HL-60 (cell line): ENCODE data around the gene CAST.

Experiments used
- POLR2AphosphoS5 ChIP-seq: IDR thresholded peaks from 2 replicates; pipeline ENCODE4 v1.6.1; 2012; ENCODE audit warnings: low read depth
- REST ChIP-seq: IDR thresholded peaks from 2 replicates; pipeline ENCODE4 v1.6.1; 2012; ENCODE audit warnings: low read depth; ENCODE audit not compliant: insufficient replicate concordance
- SPI1 ChIP-seq: IDR thresholded peaks from 2 replicates; pipeline ENCODE4 v1.6.1; 2012; ENCODE audit warnings: low read depth, mild to moderate bottlenecking, borderline replicate concordance
- TF ChIP-seq, protein P1 (sequence below): IDR thresholded peaks from one replicate; pipeline ENCODE4 v1.5.1; 2011; ENCODE audit warnings: low read length, control low read depth, inconsistent platforms; ENCODE audit not compliant: insufficient read depth

DNA sequence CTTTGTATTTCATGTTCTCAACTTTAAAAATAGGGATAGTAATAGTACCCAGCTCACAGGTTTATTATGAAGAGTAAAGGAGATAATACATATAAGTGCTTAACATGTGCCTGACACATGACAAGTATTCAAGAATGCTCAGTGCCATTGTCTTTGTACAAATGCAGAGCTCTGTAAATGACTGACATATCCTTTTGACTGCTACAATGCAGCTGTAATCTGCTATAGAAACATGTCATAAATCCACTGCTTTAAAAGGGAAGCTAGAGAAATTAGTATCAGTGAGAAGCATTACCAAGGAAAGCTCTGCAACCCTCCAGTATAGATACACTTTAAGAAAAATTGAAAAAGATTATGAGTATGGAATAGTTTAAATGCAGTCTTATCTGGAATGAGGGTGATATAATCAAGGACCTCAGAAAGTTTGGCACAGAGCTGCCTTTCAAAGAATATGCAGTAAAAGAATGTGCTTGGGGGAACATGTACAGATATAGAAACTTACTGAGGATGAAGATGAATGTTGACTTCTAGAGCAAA, 127.7 kb downstream of the CAST start:
- TF ChIP-seq POLR2AphosphoS5 (no peak), REST (no peak), SPI1 (no peak)
- TF ChIP-seq, protein P1, sequence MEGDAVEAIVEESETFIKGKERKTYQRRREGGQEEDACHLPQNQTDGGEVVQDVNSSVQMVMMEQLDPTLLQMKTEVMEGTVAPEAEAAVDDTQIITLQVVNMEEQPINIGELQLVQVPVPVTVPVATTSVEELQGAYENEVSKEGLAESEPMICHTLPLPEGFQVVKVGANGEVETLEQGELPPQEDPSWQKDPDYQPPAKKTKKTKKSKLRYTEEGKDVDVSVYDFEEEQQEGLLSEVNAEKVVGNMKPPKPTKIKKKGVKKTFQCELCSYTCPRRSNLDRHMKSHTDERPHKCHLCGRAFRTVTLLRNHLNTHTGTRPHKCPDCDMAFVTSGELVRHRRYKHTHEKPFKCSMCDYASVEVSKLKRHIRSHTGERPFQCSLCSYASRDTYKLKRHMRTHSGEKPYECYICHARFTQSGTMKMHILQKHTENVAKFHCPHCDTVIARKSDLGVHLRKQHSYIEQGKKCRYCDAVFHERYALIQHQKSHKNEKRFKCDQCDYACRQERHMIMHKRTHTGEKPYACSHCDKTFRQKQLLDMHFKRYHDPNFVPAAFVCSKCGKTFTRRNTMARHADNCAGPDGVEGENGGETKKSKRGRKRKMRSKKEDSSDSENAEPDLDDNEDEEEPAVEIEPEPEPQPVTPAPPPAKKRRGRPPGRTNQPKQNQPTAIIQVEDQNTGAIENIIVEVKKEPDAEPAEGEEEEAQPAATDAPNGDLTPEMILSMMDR, result no peak
